Panc1 (cell line): Measurements from ENCODE around the gene MRGPRD. TPM values are rescaled to one million over a fixed set of nuclear protein-coding genes. Genes with fewer than 3 reads are reported as not detected.

Experiments
- ATAC-seq: fragments of 200-7000 bp; cut with Tn5 transposase; 2 replicates; pipeline ENCODE4 v1.9.1; 2020; ENCODE audit warnings: mild to moderate bottlenecking, moderate library complexity
- BruUV-seq: library from RNA; stranded (reverse); fragments of 400-500 nt; replicated peaks from 2 replicates; lab custom pipeline; 2021; lab: Mats Ljungman, UMichigan
- CTCF ChIA-PET: fragments of 300-600 bp; sonication (Branson Sonifier 250); formaldehyde crosslinking; loops from one replicate; lab custom pipeline; 2022; ENCODE audit warnings: antibody characterized with exemption; lab: Charles Lee
- POLR2A ChIA-PET: fragments of 300-600 bp; sonication (Branson Sonifier 250); formaldehyde crosslinking; loops from one replicate; lab custom pipeline; 2022; ENCODE audit warnings: antibody characterized with exemption; lab: Charles Lee
- DNase-seq: peaks from one replicate; pipeline ENCODE4 v3.0.0-alpha.2; 2010; ENCODE audit warnings: low read depth, low spot score
- H3K27ac ChIP-seq: 2 replicates; pipeline ENCODE4 v1.5.1; 2011; ENCODE audit warnings: mild to moderate bottlenecking, low read length, inconsistent platforms
- H3K27me3 ChIP-seq: fragments of 200-500 bp; sonication (Bioruptor generic); 2 replicates; pipeline ENCODE4 v1.6.0; 2014; ENCODE audit warnings: low read length, inconsistent platforms; ENCODE audit not compliant: control insufficient read depth, insufficient read depth
- H3K36me3 ChIP-seq: fragments of 200-500 bp; sonication (Bioruptor generic); 2 replicates; pipeline ENCODE4 v1.5.1; 2014; ENCODE audit warnings: inconsistent platforms, mild to moderate bottlenecking, low read length, moderate library complexity; ENCODE audit not compliant: control insufficient read depth, insufficient read depth
- H3K4me1 ChIP-seq: 2 replicates; pipeline ENCODE4 v1.5.1; 2011; ENCODE audit warnings: inconsistent platforms, mild to moderate bottlenecking, low read length, moderate library complexity; ENCODE audit not compliant: control insufficient read depth, insufficient read depth
- H3K4me3 ChIP-seq, 2 experiments: 2 replicates each; pipeline ENCODE4 v1.5.1; 2011 to 2012; ENCODE audit warnings: low read depth in 2 of 2, low read length in 2 of 2, mild to moderate bottlenecking in 2 of 2, inconsistent platforms in 1 of 2, moderate library complexity in 1 of 2
- H3K9me3 ChIP-seq: fragments of 200-500 bp; sonication (Bioruptor generic); 2 replicates; pipeline ENCODE4 v1.5.1; 2014; ENCODE audit warnings: low read depth, mild to moderate bottlenecking, inconsistent platforms, low read length, moderate library complexity; ENCODE audit not compliant: control insufficient read depth, insufficient read depth
- CTCF ChIP-seq: fragments of 450-650 bp; IDR thresholded peaks from 2 replicates; pipeline ENCODE4 v1.5.1; 2017; ENCODE audit warnings: mild to moderate bottlenecking
- POLR2AphosphoS5 ChIP-seq: IDR thresholded peaks from 2 replicates; pipeline ENCODE4 v1.6.1; 2012; ENCODE audit warnings: mild to moderate bottlenecking, low read depth, low read length, moderate library complexity
- REST ChIP-seq, 2 experiments: IDR thresholded peaks; 2 replicates each; pipeline ENCODE4 v1.6.1; 2011 to 2012; ENCODE audit warnings: low read depth in 2 of 2, control low read depth in 1 of 2, low read length in 1 of 2, mild to moderate bottlenecking in 1 of 2, moderate library complexity in 1 of 2; ENCODE audit not compliant: insufficient read depth in 1 of 2
- SIN3A ChIP-seq: IDR thresholded peaks from 2 replicates; pipeline ENCODE4 v1.6.1; 2012; ENCODE audit warnings: low read depth, mild to moderate bottlenecking, low read length, moderate library complexity, borderline replicate concordance; ENCODE audit not compliant: insufficient read depth
- TCF7L2 ChIP-seq: IDR thresholded peaks from 2 replicates; pipeline ENCODE4 v1.6.1; 2011; ENCODE audit warnings: mild to moderate bottlenecking, low read depth, low read length, inconsistent platforms
- in situ Hi-C: cut with HindIII; loops from 2 replicates; pipeline ENCODE4 v1.10.0; 2016; ENCODE audit warnings: low sequenced_read_pairs, low pct_unique_long_range_greater_than_20kb
- intact Hi-C: fragments of 100-400 bp; cut with micrococcal nuclease; formaldehyde crosslinking; loops from one replicate; pipeline ENCODE4 v1.10.0; 2022; ENCODE audit not compliant: unreplicated experiment
- total RNA-seq: library from RNA; stranded (reverse); gene quantifications from one replicate; pipeline ENCODE4 v1.2.1, GENCODE V29; 2021; ENCODE audit not compliant: unreplicated experiment

The MRGPRD gene
- total RNA-seq, 1 experiment from 2014 or later: not detected

GRCh38 chr11:69003301-69003865 is 22.6 kb upstream of the MRGPRD start:
- ATAC-seq: no peak
- POLR2A ChIA-PET: interaction anchor here (0.6 kb wide), 1 partner anchor 33 kb away, joined by 3 read pairs; no protein-coding TSS in a partner anchor
- Histone ChIP-seq H3K4me1 (peaks cover 16% of the 10 kb centered on the region), H3K27ac (no peak overlapping the region), H3K4me3 (no peak overlapping the region), H3K36me3 (no peaks in the 10 kb centered on the region), H3K27me3 (no peaks in the 10 kb centered on the region), H3K9me3 (no peaks in the 10 kb centered on the region)
- CTCF ChIA-PET: no interaction called here
- TF ChIP-seq REST (IDR thresholded peaks at IDR 0.05; ENCODE audit: insufficient read depth in 1 of 2, low read depth in 2 of 2, low read length in 1 of 2) (no peak), TCF7L2 (no peak), CTCF (no peak), SIN3A (no peak)
- no peak for DNase-seq
- in situ Hi-C loops (no loop called here), intact Hi-C loops (no loop called here)
- no TSS peak for BruUV-seq

GRCh38 chr11:69002570-69003231 is 21.9 kb upstream of the MRGPRD start:
- POLR2A ChIA-PET: interaction anchor here (0.6 to 1.0 kb wide), 2 partner anchors 19 to 32 kb away, joined by 3 to 10 read pairs; no protein-coding TSS in a partner anchor
- Histone ChIP-seq H3K27ac (no peak overlapping the region), H3K4me3 (no peak overlapping the region), H3K27me3 (no peaks in the 10 kb centered on the region), H3K36me3 (no peaks in the 10 kb centered on the region), H3K9me3 (no peaks in the 10 kb centered on the region), H3K4me1 (peaks cover 10% of the 10 kb centered on the region)
- in situ Hi-C loops: no loop called here
- no peak for ATAC-seq
- TF ChIP-seq POLR2AphosphoS5 (no peak), REST (IDR thresholded peaks at IDR 0.05; ENCODE audit: insufficient read depth in 1 of 2, low read depth in 2 of 2, low read length in 1 of 2) (no peak), TCF7L2 (no peak), SIN3A (no peak), CTCF (no peak)
- no TSS peak for BruUV-seq
- CTCF ChIA-PET: no interaction called here
- DNase-seq: no peak
- intact Hi-C loops: no loop called here
